Liver (tissue), 9 donors: ENCODE measurements around the gene SLIT1. TPM values are rescaled to one million over a fixed set of nuclear protein-coding genes. Genes with fewer than 3 reads are reported as not detected.

Experiments used
- DNase-seq: peaks from one replicate; pipeline ENCODE4 v3.0.0-alpha.2; 2017; ENCODE audit warnings: low spot score
- H3K27ac ChIP-seq, 2 donors: one replicate each; pipeline ENCODE4 v1.7.0; 2013; ENCODE audit warnings: inconsistent platforms in 2 of 2, low read length in 2 of 2, control low read depth in 1 of 2, low read depth in 1 of 2, mild to moderate bottlenecking in 1 of 2
- H3K27me3 ChIP-seq, 4 donors: one replicate each; pipeline versions ENCODE4 v1.6.1 to v1.7.0; 2013; ENCODE audit warnings: low read length in 3 of 4, inconsistent platforms in 1 of 4, mild to moderate bottlenecking in 1 of 4, moderate library complexity in 1 of 4; ENCODE audit not compliant: control insufficient read depth in 4 of 4, insufficient read depth in 4 of 4
- H3K36me3 ChIP-seq, 4 donors: one replicate each; pipeline versions ENCODE4 v1.6.1 to v1.7.0; 2013; ENCODE audit warnings: low read length in 3 of 4, mild to moderate bottlenecking in 3 of 4, low read depth in 1 of 4, moderate library complexity in 1 of 4; ENCODE audit not compliant: control insufficient read depth in 4 of 4, insufficient read depth in 3 of 4
- H3K4me1 ChIP-seq, 4 donors: one replicate each; pipeline versions ENCODE4 v1.6.1 to v1.7.0; 2013; ENCODE audit warnings: low read length in 3 of 4, mild to moderate bottlenecking in 3 of 4, moderate library complexity in 1 of 4; ENCODE audit not compliant: control insufficient read depth in 4 of 4, insufficient read depth in 4 of 4
- H3K4me3 ChIP-seq, 3 donors: one replicate each; pipeline versions ENCODE4 v1.6.1 to v1.7.0; 2013; ENCODE audit warnings: low read length in 3 of 3, control low read depth in 1 of 3, low read depth in 1 of 3, mild to moderate bottlenecking in 1 of 3
- H3K9ac ChIP-seq, 2 donors: one replicate each; pipeline ENCODE4 v1.7.0; 2013; ENCODE audit warnings: low read length in 2 of 2, mild to moderate bottlenecking in 2 of 2, moderate library complexity in 2 of 2, control low read depth in 1 of 2, low read depth in 1 of 2
- H3K9me3 ChIP-seq, 4 donors: one replicate each; pipeline versions ENCODE4 v1.6.1 to v1.7.0; 2013; ENCODE audit warnings: low read length in 3 of 4; ENCODE audit not compliant: control insufficient read depth in 4 of 4
- ATF3 ChIP-seq: IDR thresholded peaks from 2 replicates; pipeline ENCODE4 v1.6.1; 2016; ENCODE audit warnings: antibody characterized with exemption
- CTCF ChIP-seq: fragments of 150-350 bp; IDR thresholded peaks from 2 replicates; pipeline ENCODE4 v1.5.1; 2017; ENCODE audit warnings: improper control_type of control experiment, low read depth, low read length; ENCODE audit not compliant: missing input control
- EGR1 ChIP-seq, 2 donors: IDR thresholded peaks; 2 replicates each; pipeline ENCODE4 v1.6.1; 2016 to 2018; ENCODE audit warnings: antibody characterized with exemption in 2 of 2, low read depth in 2 of 2
- FOXA1 ChIP-seq: IDR thresholded peaks from 2 replicates; pipeline ENCODE4 v1.6.1; 2016; ENCODE audit warnings: antibody characterized with exemption
- FOXA2 ChIP-seq: IDR thresholded peaks from 2 replicates; pipeline ENCODE4 v1.6.1; 2016; ENCODE audit warnings: antibody characterized with exemption
- GABPA ChIP-seq, 2 donors: IDR thresholded peaks in 1 of 2; conservative IDR thresholded peaks in 1 of 2; 2 replicates each; pipeline ENCODE4 v1.6.1; 2016; ENCODE audit warnings: antibody characterized with exemption in 2 of 2, mild to moderate bottlenecking in 1 of 2, moderate library complexity in 1 of 2
- HNF4A ChIP-seq, 2 donors: conservative IDR thresholded peaks; 2 replicates each; pipeline ENCODE4 v1.6.1; 2016; ENCODE audit warnings: antibody characterized with exemption in 2 of 2, mild to moderate bottlenecking in 2 of 2
- HNF4G ChIP-seq: IDR thresholded peaks from 2 replicates; pipeline ENCODE4 v1.6.1; 2016; ENCODE audit warnings: antibody characterized with exemption
- JUND ChIP-seq, 2 donors: IDR thresholded peaks; 2 replicates each; pipeline ENCODE4 v1.6.1; 2016; ENCODE audit warnings: antibody characterized with exemption in 2 of 2
- MAX ChIP-seq: IDR thresholded peaks from 2 replicates; pipeline ENCODE4 v1.6.1; 2016; ENCODE audit warnings: antibody characterized with exemption
- NR2F2 ChIP-seq: IDR thresholded peaks from 2 replicates; pipeline ENCODE4 v1.6.1; 2016; ENCODE audit warnings: antibody characterized with exemption
- RAD21 ChIP-seq, 2 donors: IDR thresholded peaks; 2 replicates each; pipeline ENCODE4 v1.6.1; 2016; ENCODE audit warnings: antibody characterized with exemption in 2 of 2, mild to moderate bottlenecking in 2 of 2
- REST ChIP-seq: IDR thresholded peaks from 2 replicates; pipeline ENCODE4 v1.6.1; 2016; ENCODE audit warnings: antibody characterized with exemption, mild to moderate bottlenecking
- RXRA ChIP-seq, 2 donors: IDR thresholded peaks; 2 replicates each; pipeline ENCODE4 v1.6.1; 2017 to 2018; ENCODE audit warnings: antibody characterized with exemption in 2 of 2, mild to moderate bottlenecking in 1 of 2
- SP1 ChIP-seq: IDR thresholded peaks from 2 replicates; pipeline ENCODE4 v1.6.1; 2018; ENCODE audit warnings: antibody characterized with exemption, mild to moderate bottlenecking
- TAF1 ChIP-seq: conservative IDR thresholded peaks from 2 replicates; pipeline ENCODE4 v1.6.1; 2016; ENCODE audit warnings: antibody characterized with exemption, mild to moderate bottlenecking
- YY1 ChIP-seq: IDR thresholded peaks from 2 replicates; pipeline ENCODE4 v1.6.1; 2016; ENCODE audit warnings: antibody characterized with exemption, mild to moderate bottlenecking
- ZBTB33 ChIP-seq: IDR thresholded peaks from 2 replicates; pipeline ENCODE4 v1.6.1; 2016; ENCODE audit warnings: antibody characterized with exemption
- WGBS: extraction: QIAGEN DNeasy Blood & Tissue Kit; methylation state at CpG from one replicate; pipeline ENCODE4 v1.1.7; 2013; 5-methylcytosine and 5-hydroxymethylcytosine counted together
- polyA plus RNA-seq, 2 donors: library from polyadenylated mRNA; stranded (reverse) in 1 of 2; unstranded in 1 of 2; fragments of 200-250 nt in 1 of 2; fragments of >200 nt in 1 of 2; fragmentation: Nextera tagmentation in 1 of 2; extraction: Ambion mirVana in 1 of 2; gene quantifications; one replicate each; pipeline versions ENCODE4 v1.2.1 to v1.2.3, GENCODE V29; 2013 to 2015
- total RNA-seq, 2 donors: library from RNA; depleted of rRNA; stranded (reverse); fragments of >200 nt; gene quantifications; one replicate each; pipeline ENCODE4 v1.2.3, GENCODE V29; 2014
- donor health status: healthy.
- donor health status: healthy.
- donor health status: healthy.
- donor health status: healthy.
- donor health status: healthy.

Gene SLIT1
- total and polyA plus RNA-seq, 4 donors, result under 0.01 to 0.14 (median 0.06) TPM

- TF ChIP-seq HNF4G (no peak), FOXA1 (no peak), RXRA (IDR thresholded peaks at IDR 0.05) (no peak), REST (no peak), RAD21 (IDR thresholded peaks at IDR 0.05) (no peak), JUND (IDR thresholded peaks at IDR 0.05) (no peak), EGR1 (IDR thresholded peaks at IDR 0.05; ENCODE audit: low read depth in 2 of 2) (no peak), ZBTB33 (no peak), GABPA (IDR thresholded peaks at IDR 0.05 in 1 of 2, conservative IDR thresholded peaks at IDR 0.05 in 1 of 2) (no peak), SP1 (no peak), NR2F2 (no peak), ATF3 (no peak), CTCF (no peak), TAF1 (no peak), HNF4A (conservative IDR thresholded peaks at IDR 0.05) (no peak), FOXA2 (no peak), YY1 (no peak), MAX (no peak)
Measured at GRCh38 chr10:97124211-97124610, 61.5 kb downstream of the SLIT1 start.

More at GRCh38 chr10:97124211-97124610, 61.5 kb downstream of the SLIT1 start:
- no peaks in the 10 kb centered on the region for H3K9me3 ChIP-seq
- no peak overlapping the region for H3K4me3 ChIP-seq
- WGBS, result 76% methylated on average over 5 of the region's 5 CpGs
- H3K27ac ChIP-seq, result no peak overlapping the region
- DNase-seq, result no peak
- H3K27me3 ChIP-seq, result peaks cover 0 to 4% (median 0%) of the 10 kb centered on the region in 4 donors
- H3K4me1 ChIP-seq, result no peaks in the 10 kb centered on the region
- no peaks in the 10 kb centered on the region for H3K36me3 ChIP-seq
- no peak overlapping the region for H3K9ac ChIP-seq
